Uterus (tissue), 2 donors: ENCODE data around the gene NOP16.

Source experiments
- POLR2A ChIP-seq, 2 donors: fragments of 450-650 bp; IDR thresholded peaks; one replicate each; pipeline ENCODE4 v1.6.1; 2016; ENCODE audit warnings: antibody characterized with exemption in 2 of 2, mild to moderate bottlenecking in 1 of 2, moderate library complexity in 1 of 2
- TF ChIP-seq, protein P1 (sequence below), 4 experiments: fragments of 200-600 bp in 2 of 4; fragments of 450-650 bp in 2 of 4; sonication (generic) in 2 of 4; IDR thresholded peaks; one replicate each; pipeline ENCODE4 v1.5.1; 2016 to 2019; ENCODE audit warnings: antibody characterized with exemption in 4 of 4, mild to moderate bottlenecking in 2 of 4, moderate library complexity in 1 of 4

DNA sequence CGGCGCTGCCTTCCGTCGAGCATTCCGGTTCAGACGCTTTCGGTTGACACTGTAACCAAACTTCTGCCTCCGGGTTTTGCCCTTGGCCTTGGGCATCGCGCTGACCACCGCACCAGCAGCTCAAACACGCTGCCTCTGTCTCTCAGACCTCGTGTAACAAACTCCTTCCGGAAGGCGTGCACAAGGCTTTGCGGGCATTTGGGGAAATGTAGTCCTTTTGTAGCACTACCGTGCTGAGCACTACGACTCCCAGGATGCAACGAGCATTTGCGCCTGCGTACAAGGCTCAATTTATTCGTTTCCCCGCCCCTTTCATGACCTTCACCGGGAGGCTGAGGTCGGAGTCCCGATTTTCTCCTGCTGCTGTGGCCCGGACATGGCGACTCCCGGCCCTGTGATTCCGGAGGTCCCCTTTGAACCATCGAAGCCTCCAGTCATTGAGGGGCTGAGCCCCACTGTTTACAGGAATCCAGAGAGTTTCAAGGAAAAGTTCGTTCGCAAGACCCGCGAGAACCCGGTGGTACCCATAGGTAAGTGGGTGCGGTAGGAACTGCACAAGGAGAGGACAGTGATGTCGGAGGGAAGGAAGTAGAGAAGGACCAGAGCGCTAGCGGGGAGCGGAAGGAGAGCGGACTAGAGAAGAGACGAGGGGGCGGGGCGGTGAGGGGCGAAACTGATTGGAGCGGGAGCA, at the start of gene NOP16, which contains the start of gene HIGD2A:
- no peak for TF ChIP-seq POLR2A (IDR thresholded peaks at IDR 0.05)
- TF ChIP-seq, protein P1, sequence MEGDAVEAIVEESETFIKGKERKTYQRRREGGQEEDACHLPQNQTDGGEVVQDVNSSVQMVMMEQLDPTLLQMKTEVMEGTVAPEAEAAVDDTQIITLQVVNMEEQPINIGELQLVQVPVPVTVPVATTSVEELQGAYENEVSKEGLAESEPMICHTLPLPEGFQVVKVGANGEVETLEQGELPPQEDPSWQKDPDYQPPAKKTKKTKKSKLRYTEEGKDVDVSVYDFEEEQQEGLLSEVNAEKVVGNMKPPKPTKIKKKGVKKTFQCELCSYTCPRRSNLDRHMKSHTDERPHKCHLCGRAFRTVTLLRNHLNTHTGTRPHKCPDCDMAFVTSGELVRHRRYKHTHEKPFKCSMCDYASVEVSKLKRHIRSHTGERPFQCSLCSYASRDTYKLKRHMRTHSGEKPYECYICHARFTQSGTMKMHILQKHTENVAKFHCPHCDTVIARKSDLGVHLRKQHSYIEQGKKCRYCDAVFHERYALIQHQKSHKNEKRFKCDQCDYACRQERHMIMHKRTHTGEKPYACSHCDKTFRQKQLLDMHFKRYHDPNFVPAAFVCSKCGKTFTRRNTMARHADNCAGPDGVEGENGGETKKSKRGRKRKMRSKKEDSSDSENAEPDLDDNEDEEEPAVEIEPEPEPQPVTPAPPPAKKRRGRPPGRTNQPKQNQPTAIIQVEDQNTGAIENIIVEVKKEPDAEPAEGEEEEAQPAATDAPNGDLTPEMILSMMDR (IDR thresholded peaks at IDR 0.05), result peak in 2 of 4 experiments; percentile 22 to 53
